ENCODE measurements around the gene ZNF653.

ZNF653 gene

GRCh38 chr19:11510444-11510843, 4.8 kb upstream of the ZNF653 start:
- no peak for DNase-seq

GRCh38 chr19:11507370-11508078, 1.9 kb upstream of the ZNF653 start:
- no peak for DNase-seq

- DNase-seq, result no peak
Observed at GRCh38 chr19:11506967-11507366, 1.3 kb upstream of the ZNF653 start.

- peak; percentile 82 for DNase-seq
Observed at GRCh38 chr19:11506101-11506555, 489 bp upstream of the ZNF653 start.

- peak; percentile 98 for DNase-seq
Observed at GRCh38 chr19:11505032-11505503, 571 bp downstream of the ZNF653 start.

- DNase-seq, result no peak
Observed at GRCh38 chr19:11504502-11505031, 1.1 kb downstream of the ZNF653 start.

- DNase-seq, result no peak
Observed at GRCh38 chr19:11499890-11500420, 5.7 kb downstream of the ZNF653 start.

- no peak for DNase-seq
Observed at GRCh38 chr19:11499220-11499726, 6.4 kb downstream of the ZNF653 start.

GRCh38 chr19:11496391-11497163, 9.1 kb downstream of the ZNF653 start:
- peak; percentile 46 for DNase-seq

- no peak for DNase-seq
Observed at GRCh38 chr19:11495885-11496284, 9.8 kb downstream of the ZNF653 start.

GRCh38 chr19:11495481-11495880, 10.2 kb downstream of the ZNF653 start:
- no peak for DNase-seq

GRCh38 chr19:11494634-11495285, 10.9 kb downstream of the ZNF653 start:
- DNase-seq, result no peak

GRCh38 chr19:11489378-11489777, 16.3 kb downstream of the ZNF653 start:
- no peak for DNase-seq

GRCh38 chr19:11486661-11487503, 18.8 kb downstream of the ZNF653 start:
- DNase-seq, result no peak

GRCh38 chr19:11485245-11485837, 20.3 kb downstream of the ZNF653 start:
- DNase-seq, result no peak

- DNase-seq, result no peak
Observed at GRCh38 chr19:11483366-11484111, 22.1 kb downstream of the ZNF653 start.

GRCh38 chr19:11482384-11483050, 23.1 kb downstream of the ZNF653 start:
- peak; percentile 92 for DNase-seq

GRCh38 chr19:11481534-11482383, 23.9 kb downstream of the ZNF653 start:
- DNase-seq, result peak; percentile 99

Data from NCI-H146 (cell line).